OCI-M1 (cell line): ENCODE results near the gene FCER1G.

Source experiments
- DNase-seq: peaks from one replicate; lab custom pipeline; 2025; lab: John Stamatoyannopoulos, UW

The FCER1G gene

DNA sequence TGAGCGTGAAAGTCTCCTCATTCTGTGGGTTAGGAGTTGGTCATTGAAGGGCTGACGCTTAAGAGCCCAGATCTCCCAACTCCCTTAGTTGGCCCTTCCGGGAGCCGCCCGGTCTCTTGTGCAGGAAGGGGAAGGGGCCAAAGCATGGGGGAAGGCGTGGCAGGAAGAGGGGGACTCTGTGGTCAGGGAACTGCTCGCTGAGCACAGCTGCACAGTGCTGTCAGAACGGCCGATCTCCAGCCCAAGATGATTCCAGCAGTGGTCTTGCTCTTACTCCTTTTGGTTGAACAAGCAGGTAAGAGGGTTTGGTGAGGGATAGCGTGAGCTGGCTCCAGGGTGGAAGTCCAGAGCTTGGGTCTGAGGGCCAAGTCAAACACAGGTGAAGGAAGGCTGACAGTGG lies at the start of gene FCER1G:
FCER1G (plus strand) TSS at position 220 of the 400 bp plus-strand sequence; CDS start at position 247, 27 bp downstream.
- DNase-seq: no peak

DNA sequence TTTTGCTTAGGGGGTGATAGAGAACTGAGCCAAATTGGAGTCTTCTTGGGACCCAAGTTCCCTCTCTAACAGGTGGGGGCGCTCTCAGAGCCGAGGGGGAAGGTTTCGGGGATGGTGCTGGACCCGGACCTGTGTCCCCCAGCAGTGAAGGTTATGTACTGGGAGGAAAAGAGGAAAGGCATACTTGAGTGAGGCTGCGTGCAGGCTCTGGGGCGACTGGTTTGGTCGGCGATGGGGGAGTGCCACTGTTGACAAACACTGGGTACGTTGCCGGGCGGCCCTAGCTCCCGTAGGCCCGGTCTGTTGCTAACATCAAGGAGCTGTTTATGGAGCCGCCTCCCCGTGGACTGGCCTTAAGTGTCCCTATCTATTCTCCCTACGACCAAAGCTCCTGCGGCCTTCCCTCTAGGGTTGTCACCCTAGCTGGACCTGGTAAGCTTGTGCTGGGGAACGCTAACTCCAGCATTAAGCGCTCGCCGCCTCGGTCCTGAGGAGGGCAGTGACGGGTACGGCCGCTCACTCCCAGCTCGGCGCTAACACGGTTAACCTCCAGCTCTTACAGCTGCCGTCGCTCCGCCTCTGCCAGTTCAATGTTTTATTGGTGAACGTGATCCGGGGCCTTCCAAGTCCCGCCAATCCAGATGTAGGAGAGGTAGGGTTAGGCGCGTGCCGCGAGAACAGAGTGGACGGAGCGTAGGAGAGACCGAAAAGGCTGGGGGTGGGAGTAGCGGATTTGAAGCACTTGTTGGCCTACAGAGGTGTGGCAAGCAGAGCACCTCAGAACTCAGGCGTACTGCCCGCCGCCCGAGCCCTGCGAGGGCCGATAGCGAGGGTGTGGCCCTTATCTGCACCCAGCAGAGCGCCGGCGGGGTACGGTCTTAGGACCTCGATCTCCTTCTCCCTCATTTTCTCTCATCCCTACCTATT lies 49.1 kb upstream of the FCER1G start, which contains the start of gene PPOX:
PPOX (plus strand) TSS at position 685 of the 927 bp plus-strand sequence. CDS start 422 bp downstream, outside the sequence.
- DNase-seq: peak; percentile 100

DNA sequence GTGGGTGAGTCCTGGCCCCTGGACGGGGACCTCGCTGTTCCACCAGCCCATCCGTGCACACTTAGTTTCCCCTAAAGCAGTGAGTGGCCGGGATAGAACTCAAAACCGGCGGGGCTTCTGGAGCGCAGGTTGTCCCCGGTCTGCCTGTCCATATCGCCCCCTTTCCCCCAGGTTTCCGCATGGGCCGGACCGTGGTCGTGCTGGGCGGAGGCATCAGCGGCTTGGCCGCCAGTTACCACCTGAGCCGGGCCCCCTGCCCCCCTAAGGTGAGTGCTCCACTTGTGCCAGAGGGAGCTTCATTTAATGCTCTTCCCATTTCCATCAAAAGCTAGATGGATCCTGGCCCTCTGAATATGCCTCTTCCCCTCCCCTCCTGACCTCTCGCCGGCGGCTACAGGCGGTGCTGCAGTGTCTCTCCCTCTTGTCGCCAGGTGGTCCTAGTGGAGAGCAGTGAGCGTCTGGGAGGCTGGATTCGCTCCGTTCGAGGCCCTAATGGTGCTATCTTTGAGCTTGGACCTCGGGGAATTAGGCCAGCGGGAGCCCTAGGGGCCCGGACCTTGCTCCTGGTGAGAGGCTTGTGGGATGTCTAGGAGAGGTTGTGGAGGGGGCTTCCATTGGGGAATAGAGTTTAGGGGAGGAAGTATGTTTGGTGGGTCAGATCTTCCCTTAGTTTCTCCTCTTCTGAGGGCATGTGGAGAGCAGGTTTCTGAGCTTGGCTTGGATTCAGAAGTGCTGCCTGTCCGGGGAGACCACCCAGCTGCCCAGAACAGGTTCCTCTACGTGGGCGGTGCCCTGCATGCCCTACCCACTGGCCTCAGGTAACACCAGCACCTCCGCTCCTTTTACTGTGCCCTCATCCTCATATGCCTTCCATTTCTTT lies 48.2 kb upstream of the FCER1G start:
- peak; percentile 84 for DNase-seq

DNA sequence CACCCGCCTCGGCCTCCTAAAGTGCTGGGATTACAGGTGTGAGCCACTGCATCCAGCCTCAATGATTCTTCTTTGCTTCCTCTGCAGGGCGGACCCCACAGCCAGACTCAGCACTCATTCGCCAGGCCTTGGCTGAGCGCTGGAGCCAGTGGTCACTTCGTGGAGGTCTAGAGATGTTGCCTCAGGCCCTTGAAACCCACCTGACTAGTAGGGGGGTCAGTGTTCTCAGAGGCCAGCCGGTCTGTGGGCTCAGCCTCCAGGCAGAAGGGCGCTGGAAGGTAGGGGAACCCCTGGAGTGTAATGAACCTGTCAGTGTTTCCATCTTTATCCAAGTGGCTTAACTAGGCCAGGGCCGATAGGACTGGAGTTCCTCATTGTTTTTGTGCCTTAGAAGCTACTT lies 46.2 kb upstream of the FCER1G start:
- DNase-seq: no peak

DNA sequence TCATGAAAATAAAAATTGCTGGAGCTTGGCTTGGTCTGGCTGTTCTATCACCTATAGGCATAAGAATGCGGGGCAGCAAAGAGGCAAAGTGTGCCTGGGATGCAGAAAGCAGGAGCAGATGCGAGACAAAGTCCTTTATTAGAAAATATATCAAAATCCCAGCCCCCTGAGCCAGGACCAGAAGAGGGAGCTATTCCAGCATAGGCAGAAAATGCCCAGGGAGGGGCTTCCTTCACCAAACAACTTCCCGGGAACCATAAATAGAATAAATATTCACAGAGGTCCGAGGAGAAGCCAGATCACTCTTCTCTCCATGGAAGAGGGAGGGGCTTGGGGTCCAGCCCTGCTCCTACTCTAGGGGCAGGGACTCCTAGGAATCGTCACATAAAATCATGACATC lies 43.9 kb upstream of the FCER1G start:
- DNase-seq: no peak

DNA sequence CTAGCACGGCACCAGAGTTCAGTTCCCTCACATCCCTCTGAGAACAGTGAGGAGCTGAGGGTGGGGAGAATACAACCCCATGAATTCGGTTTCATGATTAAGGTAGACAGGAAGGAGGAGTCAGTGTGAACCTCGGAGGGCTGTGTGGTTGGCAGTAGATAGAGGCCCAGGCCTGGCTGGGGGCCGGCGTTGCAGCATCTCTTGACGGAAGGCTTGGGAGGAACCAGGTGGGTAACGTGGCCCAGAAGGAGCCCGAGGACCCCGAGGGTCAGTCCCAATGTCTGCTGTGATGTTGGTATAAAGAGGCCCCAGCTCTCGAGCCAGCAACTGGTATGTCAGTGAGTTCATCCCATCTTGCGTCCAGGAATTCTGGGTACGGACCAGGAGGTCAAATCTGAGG lies 43.4 kb upstream of the FCER1G start:
- no peak for DNase-seq

DNA sequence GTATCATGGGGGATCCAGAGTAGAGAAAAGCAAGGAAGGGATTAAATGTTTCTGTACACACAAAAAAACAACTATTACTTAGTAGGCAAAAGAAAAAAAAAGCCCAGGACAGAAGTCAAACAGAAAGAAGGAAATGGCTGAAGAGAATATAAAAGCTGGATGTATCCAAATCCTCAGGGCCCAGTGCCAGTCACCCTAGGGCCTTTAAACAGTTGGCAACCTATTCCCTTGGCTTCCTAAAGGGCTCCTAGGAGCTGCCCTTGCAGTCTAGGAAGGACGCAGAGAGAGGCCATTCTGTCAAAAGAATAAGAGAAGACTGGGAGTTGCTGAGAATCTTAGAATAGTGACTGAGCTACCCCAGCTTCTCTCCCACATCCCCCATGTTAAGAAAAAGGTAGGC lies 42.7 kb upstream of the FCER1G start:
- DNase-seq: no peak

DNA sequence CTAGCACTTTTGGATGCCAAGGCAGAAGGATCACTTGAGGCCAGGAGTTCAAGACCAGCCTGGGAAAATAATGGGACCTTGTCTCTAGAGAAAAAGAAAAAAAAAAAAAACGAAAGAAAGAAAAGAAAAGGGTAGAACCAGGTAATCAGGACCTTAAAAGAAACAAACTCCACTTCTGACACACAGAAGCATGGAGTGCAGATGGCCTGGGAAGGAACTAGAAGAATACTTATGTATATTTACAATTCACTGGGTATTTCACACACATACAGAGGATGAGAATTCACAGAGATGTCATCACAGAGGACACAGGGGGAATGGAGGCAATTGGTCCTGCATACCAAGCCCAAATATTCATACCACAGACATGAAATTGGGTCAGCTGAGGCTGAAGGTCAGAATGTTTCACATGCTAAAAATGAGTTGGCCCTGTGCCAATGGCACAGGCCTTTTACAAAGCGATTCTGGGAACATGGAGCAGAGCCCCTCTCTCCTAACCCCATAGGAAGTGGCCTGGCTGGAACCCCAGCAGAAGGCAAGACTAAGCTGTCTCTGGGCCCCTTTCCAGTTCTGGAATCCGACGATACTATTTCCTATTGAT lies 42.2 kb upstream of the FCER1G start:
- DNase-seq: no peak

DNA sequence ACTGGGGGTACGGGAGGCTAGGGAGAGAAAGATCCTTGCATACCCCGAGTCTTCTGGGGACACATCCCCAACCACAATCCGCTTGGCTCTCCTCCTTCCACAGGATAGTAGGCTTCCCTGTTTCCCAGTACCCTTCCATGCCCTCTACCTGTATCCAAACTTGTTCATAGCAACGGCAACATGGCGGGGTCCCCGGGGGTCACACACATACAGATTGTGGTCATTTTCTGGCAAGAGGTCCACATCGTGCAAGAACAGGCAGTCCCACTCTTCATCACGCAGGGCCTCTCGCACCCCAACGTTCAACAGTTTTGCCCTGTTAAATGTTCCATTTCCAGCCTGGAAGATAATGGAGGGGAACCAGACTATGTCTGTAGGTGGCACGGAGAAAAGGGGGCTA lies 41.4 kb upstream of the FCER1G start:
- no peak for DNase-seq

DNA sequence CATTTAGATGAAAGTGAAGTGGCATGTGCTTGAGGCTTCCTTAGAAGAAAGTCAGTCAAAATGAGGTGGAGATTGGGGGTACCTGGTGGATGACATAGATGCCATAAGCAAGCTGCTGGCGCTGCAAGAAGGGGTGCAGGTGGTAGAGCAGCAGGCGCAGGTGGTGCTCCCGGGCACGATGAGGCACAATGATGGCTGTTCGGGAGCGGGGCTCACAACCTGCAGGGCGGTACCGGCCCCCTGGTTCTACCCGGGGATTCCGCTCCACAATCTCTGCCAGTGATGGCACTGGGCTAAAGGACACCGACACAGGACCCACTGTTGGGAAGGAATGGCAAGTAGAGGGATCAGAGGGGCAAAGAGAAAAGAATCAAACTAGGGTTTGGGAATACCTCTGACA lies 40.2 kb upstream of the FCER1G start:
- DNase-seq: no peak

DNA sequence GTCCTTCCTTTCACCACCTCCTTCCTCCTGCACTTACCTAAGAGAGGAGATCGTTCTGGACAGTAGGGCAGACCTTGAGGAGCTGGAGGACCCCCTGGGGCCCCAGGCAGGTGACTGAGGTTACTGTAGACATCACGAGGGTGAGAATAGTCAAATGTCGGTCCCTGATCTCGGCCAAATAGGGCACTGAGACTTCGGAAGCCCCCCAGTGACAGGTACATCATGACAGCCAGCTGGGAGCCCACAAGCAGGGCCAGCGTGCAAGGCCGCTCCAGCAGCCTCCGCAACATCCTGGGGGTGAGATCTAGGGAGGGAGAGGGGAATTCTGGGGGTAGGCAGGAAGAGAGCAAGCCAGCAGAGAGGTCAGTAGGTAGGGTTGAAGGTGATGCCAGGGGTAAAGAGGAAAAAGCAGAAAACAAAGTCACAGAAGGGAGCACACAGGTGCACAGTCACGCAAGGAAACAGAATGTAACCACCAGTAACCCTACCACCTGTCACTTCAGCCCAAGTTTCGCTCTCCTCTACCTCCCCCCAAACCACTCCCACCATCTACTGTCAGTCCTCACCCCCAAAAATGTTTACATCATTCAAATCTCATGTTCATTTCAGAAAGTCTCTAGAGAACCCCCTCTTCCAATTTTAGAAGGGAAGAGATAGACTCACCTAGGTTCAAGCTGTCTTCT lies 39.2 kb upstream of the FCER1G start:
- DNase-seq: no peak

DNA sequence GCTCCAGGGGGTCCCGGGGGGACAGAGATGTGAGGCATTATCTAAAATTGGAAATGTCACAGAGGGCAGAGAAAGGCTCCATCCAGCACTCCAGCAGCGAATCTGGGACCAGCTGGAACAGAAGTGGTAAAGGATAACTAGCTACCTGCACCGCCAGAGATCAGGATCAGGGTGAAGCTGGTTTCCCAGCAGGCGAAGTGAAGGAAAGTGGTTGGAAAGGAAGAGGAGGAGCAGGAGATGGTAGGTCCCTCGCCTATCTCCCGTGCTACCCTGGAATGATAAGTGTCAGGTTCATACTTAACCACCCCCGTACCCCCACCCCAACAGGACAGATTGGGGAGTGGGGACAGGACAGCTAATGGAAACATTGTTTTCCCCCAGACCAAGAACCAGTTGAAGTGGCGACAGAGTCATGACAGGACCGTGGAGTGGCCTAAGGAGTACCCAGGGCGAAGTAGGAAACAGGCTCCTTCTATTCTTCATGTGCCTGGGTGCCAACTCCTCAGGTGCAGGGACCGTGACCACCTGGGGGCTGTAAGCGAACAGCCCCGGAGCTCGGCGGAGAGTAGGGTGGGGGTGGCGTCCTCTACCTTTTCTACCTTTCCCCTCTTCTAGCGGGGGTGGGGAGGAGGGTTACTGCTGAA lies 38.5 kb upstream of the FCER1G start:
- peak; percentile 58 for DNase-seq

DNA sequence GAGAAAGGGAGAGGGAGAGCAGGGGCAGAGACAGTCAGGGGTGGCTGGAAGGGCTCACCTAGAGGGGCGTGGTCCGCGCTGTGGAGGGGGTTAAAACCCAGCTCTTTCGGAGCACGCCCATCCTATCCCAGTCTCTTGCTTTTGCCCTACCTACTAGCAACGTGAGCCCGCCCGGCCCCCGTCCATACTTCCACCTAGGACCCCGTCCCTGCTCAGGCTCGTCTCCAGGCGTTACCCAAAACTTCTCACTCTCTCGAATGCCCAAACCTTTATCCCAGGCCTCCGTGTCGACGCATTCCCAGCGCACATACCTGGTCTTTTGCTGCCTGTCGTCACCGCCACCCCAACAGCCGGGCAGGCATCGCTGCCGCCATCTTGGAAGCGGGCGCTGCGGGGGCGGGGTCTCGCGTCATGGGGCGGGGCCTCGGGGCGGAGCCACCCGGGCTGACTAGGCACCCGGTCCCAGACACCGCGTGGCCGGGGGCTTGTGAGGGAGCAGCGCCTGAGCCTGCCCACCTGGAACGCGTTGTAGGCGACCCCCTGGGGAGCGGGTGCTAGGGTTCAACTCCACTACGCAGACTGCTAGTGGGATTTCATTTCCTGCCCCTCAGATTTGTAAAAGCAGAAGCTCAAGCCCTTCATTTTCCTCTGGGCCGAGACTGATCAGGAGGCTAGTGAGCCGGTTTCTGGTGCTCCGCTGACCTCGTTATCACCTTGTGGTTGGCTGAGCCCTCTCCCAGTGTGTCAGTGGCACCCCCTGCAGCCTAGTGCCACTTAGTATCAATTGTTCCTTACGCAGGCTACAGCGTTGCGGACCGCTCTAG lies 37.8 kb upstream of the FCER1G start, which contains the start of gene B4GALT3:
B4GALT3 (minus strand) TSS at position 396 of the 824 bp plus-strand sequence. CDS start 1,447 bp downstream, outside the sequence.
- peak; percentile 98 for DNase-seq

DNA sequence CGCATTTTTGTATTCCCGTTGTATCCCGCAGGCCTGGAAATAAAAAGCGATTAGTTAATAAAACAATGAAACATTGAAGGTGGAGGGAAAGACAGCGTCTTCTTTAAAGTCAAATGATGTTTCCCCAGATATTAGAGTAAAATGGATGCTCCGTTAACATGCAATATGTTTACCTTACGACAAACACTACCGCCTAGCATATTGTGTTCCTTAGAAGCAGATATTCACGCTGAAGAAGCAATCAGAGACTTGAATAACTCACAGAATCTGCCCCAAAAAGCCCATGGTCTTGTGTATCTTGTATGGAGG lies 37.2 kb upstream of the FCER1G start:
- no peak for DNase-seq

DNA sequence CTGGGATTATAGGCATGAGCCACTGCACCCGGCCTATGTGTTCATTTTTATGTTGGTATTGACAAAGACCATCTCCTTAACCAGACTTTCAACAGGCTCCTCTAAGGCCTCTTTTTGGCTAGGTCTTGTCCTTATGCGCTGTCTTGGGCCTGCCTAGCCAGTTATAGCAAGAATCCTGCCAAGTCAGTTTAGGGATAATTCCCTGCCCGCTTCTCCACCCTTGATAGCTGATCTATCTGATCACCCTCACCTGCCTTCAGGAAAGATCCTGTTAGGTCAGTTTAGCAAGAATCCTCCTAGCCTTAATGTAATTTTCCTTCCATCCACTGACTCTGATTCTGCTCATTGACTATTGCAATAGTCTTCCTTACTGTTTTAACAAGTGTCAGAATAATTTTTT lies 35.4 kb upstream of the FCER1G start:
- DNase-seq: no peak

DNA sequence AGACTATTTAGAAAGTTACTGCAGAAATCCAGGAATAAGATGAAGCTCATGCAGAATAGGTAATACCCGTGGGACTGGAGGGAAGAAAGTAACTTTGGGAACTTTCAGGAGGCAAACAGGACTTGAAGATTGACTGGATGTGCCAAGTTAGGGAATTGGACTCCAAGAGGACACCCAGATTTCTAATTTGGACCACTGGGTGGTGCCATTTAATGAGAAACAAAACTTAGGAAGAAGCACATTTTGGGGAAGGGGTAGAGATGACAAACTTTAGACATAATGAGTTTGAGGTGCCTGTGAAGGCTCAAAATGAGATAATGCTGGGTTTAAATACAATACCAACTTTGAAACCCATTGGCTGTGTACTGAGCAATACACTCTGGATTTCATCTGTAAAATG lies 34.5 kb upstream of the FCER1G start:
- DNase-seq: peak; percentile 78

DNA sequence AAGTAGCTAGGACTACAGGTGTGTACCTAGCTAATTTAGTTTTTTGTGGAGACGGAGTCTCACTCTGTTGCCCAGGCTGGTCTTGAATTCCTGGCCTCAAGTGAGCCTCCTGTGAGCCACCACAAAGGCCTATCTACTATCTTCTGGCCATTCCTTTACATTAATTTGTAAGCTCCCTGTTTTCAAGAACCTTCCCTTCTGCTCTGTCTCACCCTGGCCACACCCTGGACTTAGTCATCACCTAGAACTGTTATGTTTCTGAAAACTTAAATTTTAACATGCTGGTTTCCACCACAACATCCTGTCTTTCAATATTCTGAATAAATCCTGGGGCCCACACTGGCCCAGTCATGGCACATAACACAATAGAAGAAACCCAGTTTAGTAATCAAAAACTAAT lies 32.9 kb upstream of the FCER1G start:
- DNase-seq: peak; percentile 20

DNA sequence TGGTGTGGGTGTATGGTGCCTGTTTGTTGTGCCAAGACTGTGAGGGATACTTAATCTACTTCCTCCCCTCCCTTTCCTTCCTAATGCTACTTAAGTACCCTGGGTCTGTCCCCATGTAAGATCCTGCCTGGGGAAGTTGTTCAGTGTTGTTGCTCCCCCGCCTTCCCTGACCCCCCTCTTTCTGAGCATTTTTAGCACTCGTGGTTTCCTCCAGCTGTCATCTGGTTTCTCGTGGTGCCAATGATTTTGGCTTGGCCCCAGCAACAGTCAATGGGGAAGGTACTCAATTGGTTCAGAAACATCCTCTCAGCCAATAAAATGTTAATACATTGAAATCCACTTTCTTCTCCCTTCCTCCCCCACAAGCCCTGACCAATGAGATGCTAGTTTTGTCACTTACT lies 29.8 kb upstream of the FCER1G start:
- DNase-seq: peak; percentile 78

DNA sequence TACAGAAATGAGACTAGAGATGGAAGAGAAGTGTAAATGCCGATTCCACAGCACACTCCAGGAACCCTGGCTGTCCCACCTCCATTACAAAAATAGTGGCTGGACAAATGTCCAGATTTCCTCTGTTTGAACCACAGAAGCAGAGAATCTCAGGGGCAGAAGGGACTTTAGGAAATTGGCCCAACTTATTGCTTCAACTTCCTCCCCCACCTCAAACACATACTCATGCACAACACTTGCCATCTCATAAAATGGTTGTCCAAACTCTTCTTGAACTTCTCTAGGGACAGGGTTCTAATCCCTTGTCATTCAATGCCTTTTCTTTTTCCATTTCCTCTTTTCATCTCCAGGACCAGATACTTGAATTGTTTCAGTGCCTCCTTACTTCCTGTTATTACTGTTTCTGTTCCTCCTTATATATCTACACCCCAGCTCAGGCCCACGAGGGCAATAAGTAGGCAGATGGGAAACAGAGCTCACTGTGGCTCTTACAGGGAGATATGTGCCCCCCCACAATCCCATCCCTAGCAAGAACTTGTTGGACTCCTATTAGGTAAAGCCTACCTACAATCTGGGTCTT lies 29.3 kb upstream of the FCER1G start:
- DNase-seq: peak; percentile 82

DNA sequence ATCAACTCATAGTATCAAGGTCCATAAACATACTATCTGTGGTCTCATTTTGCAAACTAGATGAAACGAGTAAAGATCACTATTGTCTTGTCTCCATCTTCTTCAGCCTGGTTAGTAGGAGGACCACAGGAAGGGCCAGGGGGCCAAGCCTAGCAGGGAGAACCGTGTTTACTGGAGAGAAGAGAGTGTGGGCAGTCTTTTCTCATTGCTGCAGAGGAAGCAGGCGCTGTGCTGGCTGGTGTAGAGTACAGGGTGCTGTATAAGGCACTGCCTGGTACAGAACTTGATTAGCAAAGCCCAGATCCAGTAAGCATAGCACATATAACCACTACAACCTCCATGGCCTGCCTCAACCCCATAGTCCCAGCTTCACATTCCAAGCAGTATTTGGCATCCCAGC lies 27.8 kb upstream of the FCER1G start:
- no peak for DNase-seq
